Activated CD8-positive, alpha-beta memory T cell treated with anti-CD3 and anti-CD28 coated beads, Interleukin-2, amount 50 U/mL, for 1 hour (primary cell): ENCODE data around the gene HS6ST1.

Experiments
- DNase-seq: peaks from one replicate; pipeline ENCODE4 v3.0.0-alpha.2; 2020; ENCODE audit errors: extremely low read depth

HS6ST1 gene

GRCh38 chr2:128282246-128282975, 36.3 kb downstream of the HS6ST1 start:
- DNase-seq = no peak

GRCh38 chr2:128281852-128282245, 36.8 kb downstream of the HS6ST1 start:
- DNase-seq = no peak

GRCh38 chr2:128280901-128281321, 37.8 kb downstream of the HS6ST1 start:
- no peak for DNase-seq

GRCh38 chr2:128280158-128280871, 38.4 kb downstream of the HS6ST1 start:
- no peak for DNase-seq

- DNase-seq = no peak
These were observed 38.9 kb downstream of the HS6ST1 start for GRCh38 chr2:128279786-128280157.

GRCh38 chr2:128279009-128279408, 39.7 kb downstream of the HS6ST1 start:
- DNase-seq = no peak

- DNase-seq = no peak
These were observed 40.5 kb downstream of the HS6ST1 start for GRCh38 chr2:128277961-128278681.

- no peak for DNase-seq
These were observed 41.6 kb downstream of the HS6ST1 start for GRCh38 chr2:128276878-128277675.

- no peak for DNase-seq
These were observed 43.1 kb downstream of the HS6ST1 start for GRCh38 chr2:128275498-128276045.

GRCh38 chr2:128274218-128274617, 44.5 kb downstream of the HS6ST1 start:
- DNase-seq = no peak

- peak; percentile 4 for DNase-seq
These were observed 45.1 kb downstream of the HS6ST1 start for GRCh38 chr2:128273469-128274081.

GRCh38 chr2:128272601-128273468, 45.8 kb downstream of the HS6ST1 start:
- no peak for DNase-seq

GRCh38 chr2:128271911-128272600, 46.6 kb downstream of the HS6ST1 start:
- no peak for DNase-seq

- no peak for DNase-seq
These were observed 47.1 kb downstream of the HS6ST1 start for GRCh38 chr2:128271597-128271910.

- DNase-seq = no peak
These were observed 47.7 kb downstream of the HS6ST1 start for GRCh38 chr2:128270672-128271596.

- DNase-seq = no peak
These were observed 48.5 kb downstream of the HS6ST1 start for GRCh38 chr2:128269990-128270671.

GRCh38 chr2:128269063-128269989, 49.3 kb downstream of the HS6ST1 start:
- DNase-seq = no peak
